GM19372 (cell line): ENCODE data around the gene PPP2CA.

Source experiments
- ATAC-seq: cut with Tn5 transposase; IDR thresholded peaks from one replicate; pipeline ENCODE4 v1.9.1; 2021; ENCODE audit warnings: mild to moderate bottlenecking, low read depth, moderate library complexity; ENCODE audit not compliant: unreplicated experiment

PPP2CA gene

DNA sequence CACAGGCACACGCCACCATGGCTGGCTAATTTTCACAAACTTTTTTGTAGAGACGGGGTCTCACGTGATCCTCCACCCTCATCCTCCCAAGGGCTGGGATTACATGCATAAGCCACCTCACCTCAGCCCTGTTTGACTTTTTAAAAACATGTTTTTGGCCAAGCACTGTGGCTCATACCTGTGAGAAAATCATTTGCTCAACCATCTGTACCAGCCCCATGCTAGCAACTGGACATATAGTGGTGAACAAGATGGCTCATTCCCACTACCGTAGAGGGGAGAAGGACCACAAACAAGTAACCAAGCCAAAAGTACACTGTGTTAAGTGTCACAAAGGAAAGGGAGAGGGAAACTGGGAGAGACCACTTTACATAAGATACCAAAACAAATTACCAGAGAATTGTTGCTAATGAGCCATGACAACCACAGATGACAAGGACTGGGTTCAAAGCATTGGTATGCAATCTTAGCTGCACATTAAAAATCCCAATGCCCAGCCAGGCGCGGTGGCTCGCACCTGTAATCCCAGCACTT is 19.2 kb downstream of the PPP2CA start:
- no peak for ATAC-seq

DNA sequence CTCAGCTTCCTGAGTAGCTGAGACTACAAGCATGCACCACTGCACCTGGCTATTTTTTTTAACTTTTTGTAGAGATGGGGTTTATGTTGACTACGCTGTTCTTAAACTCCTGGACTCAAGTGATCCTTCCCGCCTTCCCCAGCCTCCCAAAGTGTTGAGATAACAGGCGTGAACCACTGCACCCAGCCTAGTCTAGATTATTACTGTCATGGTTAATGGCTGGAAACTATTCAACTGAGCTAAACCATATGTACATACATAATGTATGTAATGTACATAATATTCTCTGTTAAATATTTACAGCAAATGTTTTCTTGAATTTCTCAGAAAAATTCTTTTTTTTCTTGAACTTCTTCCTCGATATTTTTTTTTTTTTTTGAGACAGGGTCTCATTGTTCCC is 21.3 kb downstream of the PPP2CA start:
- ATAC-seq, result no peak

DNA sequence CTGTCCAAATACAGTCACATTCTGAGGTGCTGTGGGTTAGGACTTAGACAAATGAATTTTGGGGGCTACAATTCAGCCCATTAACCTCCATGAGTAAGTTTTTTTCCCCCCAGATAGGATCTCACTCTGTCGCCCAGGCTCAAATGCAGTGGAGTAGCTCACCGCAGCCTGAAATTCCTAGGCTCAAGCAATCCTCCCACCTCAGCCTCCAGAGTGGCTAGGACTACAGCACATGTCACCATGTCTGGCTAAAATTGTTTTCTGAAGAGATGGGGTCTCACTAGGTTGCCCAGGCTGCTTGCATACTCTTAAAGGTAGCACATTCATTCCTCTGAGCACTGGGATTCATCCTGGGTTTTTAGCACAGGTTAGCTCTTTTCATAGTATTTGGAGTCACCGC is 22.2 kb downstream of the PPP2CA start:
- no peak for ATAC-seq

DNA sequence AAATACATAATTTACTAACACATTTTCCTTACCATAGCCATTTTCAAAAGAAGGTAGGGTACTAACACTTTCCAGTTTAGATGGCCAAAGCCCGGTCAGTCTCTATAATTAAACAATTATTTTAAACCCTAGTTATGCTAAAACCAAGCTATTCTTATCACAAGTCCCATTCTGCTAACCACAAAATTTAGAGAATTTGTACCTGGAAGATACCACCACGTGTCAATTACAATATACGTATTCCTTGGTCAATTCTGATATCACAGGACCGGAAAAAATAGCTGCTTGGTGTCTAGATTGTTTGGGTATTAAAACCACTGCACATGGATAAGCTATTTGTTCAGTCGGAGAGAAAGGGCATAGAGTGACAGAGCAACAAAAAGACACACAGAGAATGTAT is 30.2 kb downstream of the PPP2CA start:
- ATAC-seq, result no peak

DNA sequence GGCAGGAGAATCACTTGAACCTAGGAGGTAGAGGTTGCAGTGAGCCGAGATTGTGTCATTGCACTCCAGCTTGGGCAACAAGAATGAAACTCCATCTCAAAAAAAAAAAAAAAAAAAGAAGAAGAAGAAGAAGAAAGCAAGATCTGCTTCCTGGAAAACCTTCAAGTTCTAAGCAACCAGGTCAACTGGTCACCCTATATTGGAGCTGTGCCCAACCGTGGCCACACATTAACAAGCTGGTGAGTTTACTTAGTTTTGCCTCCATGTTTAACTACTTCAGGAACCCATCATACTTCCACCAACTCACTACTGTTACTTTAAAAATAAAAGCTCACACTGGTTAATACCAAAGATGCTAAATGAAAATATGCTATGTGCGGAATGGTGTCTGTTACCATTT is 36.8 kb downstream of the PPP2CA start:
- no peak for ATAC-seq

GRCh38 chr5:134188092-134188491 is 37.8 kb downstream of the PPP2CA start:
- no peak for ATAC-seq

- ATAC-seq, result peak; percentile 86
Measured at GRCh38 chr5:134184155-134185135, 41.4 kb downstream of the PPP2CA start.

- no peak for ATAC-seq
Measured at GRCh38 chr5:134183481-134183880, 42.4 kb downstream of the PPP2CA start.

- ATAC-seq, result no peak
Measured at GRCh38 chr5:134178096-134178419, 47.8 kb downstream of the PPP2CA start.

- ATAC-seq, result no peak
Measured at GRCh38 chr5:134177369-134178095, 48.3 kb downstream of the PPP2CA start.

DNA sequence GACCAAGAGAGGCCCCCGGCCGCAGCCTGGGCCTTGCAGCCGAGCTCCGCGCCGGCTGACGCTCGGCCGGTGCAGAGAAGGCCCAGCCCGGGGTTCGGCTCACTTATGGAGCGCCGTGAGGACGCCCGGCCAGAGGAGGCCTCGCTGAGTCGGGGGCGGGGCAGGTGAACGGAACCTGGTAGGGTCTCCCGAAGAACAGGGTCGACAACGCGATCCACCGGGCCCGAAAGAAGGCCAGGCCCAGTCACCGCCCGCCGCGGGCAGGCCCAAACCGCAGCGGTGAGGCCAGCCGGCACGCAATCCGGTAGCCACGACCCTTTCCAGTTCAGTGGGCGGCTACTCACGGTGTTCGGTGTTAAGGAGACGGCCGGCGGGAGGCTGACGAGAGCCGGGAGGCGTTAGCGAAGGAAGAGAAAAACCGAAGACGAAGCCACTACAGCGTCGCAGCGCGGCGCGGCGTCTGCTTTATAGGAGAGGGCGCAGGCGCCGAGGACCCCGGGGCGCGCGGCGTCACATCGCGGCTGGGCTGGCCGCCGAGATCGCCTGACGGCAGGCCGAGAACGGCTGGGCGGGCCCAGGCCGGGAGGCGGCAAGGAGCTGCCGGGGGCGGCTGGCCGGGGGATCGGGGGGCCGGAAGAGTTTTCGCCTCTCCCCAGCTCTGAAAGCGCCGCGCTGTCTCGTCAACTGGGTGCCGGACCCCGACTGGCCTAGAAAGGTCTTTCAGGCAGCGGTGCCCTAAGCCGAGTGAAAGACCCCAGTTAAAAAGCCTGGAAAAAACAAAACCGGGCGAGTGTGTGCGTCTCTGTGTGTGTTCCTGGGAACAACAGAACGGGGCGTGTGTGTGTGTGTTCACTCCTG is 49.1 kb downstream of the PPP2CA start, which contains the start of gene SKP1:
Gene SKP1, minus strand, starts transcription at position 440 of the 858 bp plus-strand sequence. CDS start 2,928 bp downstream, outside the sequence.
- ATAC-seq, result peak; percentile 71

DNA sequence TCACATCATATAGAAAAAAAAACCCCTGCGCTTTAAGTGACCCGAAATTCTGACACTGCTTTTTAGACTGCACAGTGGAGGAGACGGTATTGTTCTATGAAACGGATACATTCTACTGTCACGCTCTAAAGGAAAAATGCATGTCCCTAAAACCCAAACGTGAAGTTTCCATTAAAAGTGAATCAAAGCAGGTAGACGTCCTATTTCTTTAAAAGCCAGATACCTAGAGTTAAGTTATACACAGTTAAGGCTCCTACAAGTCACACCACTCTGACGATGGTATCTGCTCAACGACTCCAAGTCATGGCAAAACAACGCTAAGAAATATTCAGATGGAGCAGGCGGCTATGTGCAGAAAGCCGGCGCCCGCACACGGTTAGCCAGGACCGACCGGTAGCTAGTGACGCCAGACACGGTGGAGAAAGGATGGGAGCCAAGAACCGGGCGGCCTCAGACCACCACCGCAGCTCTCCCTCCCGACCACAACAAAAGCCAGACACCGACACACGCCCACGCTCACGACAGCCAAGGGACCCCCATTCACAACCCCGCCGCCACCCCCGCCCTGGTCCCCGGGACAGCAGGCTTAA is 49.9 kb downstream of the PPP2CA start:
- peak; percentile 21 for ATAC-seq

DNA sequence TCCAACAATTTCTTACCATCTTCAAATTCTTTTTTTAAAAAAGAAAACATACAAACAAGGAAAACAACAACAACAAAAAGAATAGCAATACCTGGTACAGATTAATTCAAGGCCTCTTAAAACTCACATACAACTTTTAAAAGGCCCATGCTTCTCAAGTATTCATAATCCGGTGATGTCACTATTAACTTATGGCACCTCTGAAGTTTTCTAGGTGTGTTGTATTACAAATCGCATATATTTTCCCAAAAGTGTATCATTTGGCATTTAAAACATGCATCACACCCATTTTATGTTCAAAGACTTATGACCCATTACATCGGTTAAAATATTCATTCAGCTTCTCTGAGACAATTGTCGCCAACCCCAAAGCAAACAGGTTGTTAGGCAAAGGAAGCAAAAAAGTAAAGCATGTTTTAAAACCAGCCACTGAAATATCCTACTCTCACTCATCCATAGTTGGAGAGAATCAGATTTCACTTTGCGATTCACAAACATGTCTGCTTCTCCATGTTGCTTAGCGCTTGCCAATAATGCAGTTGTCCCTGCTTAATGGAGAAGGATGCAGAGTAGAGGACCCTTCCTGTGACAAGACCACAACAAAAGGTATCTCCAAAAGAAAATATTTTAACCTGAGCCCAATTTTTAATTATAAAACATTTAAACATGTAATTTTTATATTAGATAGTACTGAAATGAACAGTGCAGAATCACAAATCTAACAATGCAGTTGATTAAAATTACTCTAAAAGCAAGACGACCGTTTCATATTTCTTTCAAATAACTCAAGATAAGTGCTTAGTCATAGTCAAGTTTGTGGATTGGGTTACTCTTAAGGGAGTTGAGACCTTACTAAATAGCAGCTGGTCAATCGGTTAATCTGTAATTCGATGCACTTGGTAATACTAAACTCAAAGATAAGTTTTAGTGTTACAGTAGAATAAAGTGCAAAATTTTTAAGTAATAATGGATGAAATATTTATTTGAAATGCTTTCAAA is 50.7 kb downstream of the PPP2CA start:
- ATAC-seq, result no peak

GRCh38 chr5:134171972-134172371 is 53.9 kb downstream of the PPP2CA start:
- no peak for ATAC-seq

- ATAC-seq, result no peak
Measured at GRCh38 chr5:134162592-134162991, 63.3 kb downstream of the PPP2CA start.

DNA sequence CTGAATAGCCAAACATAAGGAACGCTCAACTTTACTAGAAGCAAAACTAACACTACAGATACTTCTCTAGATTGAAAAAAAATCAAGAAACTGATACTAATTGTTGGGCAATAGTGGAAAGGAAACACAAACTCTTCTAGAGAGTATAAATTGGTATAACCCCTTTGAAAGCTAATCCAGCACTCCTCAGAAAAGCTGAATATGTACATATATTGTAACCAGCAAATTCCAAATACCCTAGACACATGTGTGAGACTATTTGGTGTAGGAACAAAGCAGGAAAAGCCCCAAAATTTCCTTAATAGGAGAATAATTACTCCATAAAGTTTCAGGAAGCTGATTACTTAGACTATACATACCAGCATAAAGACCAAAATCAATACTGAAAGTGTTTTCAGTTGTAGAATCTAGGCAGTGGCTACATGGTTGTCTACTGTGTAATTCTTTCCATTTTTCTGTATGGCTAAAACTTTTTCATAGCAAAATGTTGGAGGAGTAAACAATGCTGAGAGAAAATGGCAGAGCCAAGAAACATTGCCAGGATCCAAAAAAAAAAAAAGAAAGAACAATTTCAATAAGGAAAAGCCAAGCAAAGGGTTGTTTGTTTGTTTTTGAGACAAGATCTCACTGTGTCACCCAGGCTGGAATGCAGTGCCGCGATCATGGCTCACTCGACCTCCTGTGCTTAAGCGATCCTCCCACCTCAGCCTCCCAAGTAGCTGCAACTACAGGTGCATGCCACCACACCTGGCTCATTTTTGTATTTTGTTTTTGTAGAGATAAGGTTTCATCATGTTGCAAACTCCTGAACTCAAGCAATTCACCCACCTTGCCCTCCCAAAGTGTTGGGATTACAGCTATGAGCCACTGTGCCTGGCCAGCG is 64.1 kb downstream of the PPP2CA start:
- ATAC-seq, result no peak

DNA sequence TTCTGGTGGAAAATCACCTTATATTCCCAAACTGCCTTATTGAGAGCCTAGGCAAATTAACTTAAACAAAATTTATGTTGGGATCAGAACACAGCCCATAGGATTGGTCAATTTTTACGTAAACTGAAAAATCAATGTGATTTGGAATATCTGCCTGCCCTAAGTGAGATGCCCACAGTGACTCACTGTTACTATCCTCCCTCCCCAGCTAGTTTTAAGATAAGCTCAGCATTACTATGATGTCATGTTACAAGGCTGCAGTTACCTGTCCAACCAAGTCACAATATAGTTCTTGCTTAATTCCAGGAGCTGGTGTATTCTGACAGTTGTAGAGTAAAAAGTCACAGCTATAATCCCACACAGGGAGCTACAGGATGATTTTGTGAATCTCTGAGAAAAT is 72.2 kb downstream of the PPP2CA start:
- ATAC-seq, result no peak

DNA sequence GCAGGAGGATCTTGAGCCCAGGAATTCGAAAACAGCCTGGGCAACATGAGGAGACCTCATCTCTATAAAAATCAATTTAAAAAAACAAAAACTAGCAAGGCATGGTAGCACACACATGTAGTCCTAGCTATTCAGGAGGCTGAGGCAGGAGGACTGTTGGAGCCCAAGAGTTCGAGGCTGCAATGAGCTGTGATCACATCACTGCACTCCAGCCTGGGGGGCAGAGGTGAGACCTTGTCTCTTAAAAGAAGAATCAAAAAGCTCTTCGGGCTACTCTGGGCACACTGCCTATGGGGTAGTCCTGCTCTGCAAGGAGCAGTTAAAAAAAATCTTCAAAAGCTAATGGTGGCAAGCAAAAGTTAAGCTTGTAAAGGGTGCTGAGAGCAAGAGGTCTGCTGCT is 72.6 kb downstream of the PPP2CA start:
- ATAC-seq, result no peak
